HTERT RPE-1 (cell line): ENCODE data around the gene LRCH2.
"Not testable (repeated sequence)": the region's sequence is repeated elsewhere in the genome, so short reads cannot be mapped to it uniquely, and the experiment has no call there.

Experiments
- in situ Hi-C: fragments of 300-500 bp; cut with MboI; formaldehyde crosslinking; loops from 4 replicates; pipeline ENCODE4 v1.14.3; 2020; ENCODE audit warnings: low sequenced_read_pairs

Gene LRCH2, protein sequence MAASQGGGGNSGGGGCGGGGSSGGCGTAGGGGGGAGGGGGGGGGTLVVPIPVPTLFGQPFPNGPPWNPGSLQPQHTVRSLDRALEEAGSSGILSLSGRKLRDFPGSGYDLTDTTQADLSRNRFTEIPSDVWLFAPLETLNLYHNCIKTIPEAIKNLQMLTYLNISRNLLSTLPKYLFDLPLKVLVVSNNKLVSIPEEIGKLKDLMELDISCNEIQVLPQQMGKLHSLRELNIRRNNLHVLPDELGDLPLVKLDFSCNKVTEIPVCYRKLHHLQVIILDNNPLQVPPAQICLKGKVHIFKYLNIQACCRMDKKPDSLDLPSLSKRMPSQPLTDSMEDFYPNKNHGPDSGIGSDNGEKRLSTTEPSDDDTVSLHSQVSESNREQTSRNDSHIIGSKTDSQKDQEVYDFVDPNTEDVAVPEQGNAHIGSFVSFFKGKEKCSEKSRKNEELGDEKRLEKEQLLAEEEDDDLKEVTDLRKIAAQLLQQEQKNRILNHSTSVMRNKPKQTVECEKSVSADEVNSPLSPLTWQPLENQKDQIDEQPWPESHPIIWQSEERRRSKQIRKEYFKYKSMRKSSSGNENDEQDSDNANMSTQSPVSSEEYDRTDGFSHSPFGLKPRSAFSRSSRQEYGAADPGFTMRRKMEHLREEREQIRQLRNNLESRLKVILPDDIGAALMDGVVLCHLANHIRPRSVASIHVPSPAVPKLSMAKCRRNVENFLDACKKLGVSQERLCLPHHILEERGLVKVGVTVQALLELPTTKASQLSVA

DNA sequence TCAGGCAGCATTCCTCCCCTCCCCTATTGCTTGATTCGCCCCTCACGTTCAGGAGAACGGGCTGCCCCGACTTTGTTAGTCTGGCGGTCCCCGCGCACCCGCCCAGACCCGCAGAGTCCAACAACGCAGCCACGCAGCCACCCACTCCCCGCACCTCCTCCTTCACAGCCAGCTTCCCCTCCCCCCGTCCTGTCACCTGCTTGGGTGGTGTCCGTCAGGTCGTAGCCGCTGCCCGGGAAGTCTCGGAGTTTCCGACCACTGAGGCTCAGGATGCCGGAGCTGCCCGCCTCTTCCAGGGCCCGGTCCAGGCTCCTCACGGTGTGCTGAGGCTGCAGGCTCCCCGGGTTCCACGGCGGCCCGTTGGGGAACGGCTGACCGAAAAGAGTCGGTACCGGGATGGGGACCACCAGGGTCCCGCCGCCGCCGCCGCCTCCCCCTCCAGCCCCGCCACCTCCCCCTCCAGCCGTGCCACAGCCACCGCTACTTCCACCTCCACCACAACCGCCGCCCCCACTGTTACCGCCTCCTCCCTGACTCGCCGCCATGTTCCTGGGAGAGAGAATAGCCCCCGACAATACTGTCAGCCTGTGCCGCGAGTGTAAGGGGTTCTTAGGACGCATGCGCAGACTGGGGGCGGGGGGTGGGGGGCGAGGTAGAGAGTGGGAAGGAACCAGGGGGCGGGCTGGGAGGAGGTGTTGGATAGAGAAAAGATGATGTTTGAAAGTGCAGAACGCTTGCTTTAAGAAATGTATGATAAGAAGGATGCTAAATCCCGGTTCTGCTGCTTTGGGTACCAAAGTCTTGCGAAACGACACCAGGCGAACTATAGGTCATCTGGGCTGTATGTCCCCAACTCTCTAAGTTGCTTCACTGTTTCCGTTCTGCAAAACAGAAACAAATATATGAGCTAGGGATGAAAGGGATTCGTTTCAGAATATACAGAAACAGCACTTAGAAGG lies at the start of gene LRCH2:
Gene LRCH2, minus strand, starts transcription at position 600 of the 959 bp plus-strand sequence. Its CDS starts 55 bp downstream, at position 545.
- in situ Hi-C loops: no loop called here

DNA sequence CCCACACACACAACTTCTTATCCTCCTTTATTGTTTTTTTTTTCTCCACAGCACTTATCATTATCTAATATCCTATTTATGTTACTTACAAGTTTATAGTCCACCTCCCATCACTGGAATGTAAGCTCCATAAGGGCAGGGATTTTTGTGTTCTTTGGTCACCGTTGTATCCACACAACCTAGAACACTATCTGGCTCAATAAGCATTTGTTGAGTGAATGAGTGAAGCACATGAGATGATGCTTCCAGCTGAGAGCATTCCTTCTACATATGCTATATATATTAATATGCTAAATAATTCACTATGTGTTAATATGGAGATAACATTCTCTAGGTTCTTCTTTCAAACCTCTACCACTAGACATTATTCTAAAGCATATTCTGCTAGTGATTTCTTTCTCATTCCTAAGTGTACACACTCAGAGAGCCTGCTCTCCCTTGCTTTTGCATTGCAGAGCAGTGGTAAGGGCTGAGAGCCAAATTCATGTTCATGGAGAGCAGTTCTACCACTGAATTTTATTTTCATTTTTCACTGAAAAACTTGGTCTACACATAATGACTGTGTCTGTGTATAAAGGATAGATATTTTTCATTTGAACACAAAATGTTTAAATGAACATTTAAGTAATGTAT lies 35.3 kb upstream of the LRCH2 start:
- in situ Hi-C loops: no loop called here

DNA sequence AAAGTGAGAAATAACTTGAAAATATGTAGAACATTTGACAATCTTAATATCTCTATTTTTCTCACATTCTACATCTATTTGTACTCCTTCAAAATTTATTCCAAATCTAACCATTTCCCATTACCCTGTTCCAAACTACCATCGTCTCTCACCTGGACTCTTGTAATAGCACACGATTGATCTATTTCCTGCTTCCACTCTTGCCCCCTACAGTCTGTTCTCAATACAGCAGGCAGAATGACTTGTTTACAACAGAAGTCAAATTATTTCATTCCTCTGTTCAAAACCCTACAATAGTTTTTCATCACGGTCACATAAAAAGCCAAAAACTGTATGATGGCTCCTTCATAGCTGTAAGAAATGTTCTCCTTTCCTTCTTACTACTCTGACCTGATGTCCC lies 34.5 kb upstream of the LRCH2 start:
- in situ Hi-C loops: no loop called here

DNA sequence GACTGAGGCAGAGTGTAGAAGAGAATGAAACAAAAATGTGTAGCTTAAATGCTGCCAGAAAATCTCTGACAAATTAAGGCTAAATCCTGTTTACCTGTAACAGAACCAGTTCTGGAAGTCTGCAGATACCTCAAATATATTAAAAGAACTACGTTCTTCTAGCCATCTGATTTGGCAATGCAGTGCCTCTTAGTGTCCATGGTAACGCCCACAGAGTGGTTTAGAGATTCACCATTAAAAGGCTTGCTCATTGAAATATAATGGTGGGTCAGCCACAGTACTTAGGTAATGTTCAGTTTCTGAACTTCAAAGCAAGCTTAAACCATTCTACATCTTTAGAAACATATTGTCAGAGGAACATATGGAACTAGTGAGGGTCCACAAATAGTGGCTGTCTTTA lies 32.4 kb upstream of the LRCH2 start:
- in situ Hi-C loops: no loop called here

DNA sequence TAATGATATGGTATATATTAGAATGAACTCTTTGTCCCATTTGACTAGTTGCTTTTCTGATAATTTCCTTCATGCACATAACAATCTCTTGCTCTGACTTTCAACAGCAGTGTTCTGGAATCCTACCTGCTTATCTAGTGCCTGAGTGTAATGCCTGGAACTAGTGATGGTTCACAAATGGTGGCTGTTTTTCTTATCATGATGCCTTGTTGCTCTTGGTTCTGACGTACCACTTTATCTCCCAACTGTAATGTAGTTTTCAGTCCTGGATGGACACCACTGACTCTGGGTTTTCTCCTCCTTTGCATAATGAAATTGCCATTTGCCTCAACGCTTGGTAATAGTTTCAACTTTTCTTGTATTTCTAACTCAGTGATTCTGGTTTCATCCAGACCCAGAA lies 30.1 kb upstream of the LRCH2 start:
- in situ Hi-C loops: no loop called here

DNA sequence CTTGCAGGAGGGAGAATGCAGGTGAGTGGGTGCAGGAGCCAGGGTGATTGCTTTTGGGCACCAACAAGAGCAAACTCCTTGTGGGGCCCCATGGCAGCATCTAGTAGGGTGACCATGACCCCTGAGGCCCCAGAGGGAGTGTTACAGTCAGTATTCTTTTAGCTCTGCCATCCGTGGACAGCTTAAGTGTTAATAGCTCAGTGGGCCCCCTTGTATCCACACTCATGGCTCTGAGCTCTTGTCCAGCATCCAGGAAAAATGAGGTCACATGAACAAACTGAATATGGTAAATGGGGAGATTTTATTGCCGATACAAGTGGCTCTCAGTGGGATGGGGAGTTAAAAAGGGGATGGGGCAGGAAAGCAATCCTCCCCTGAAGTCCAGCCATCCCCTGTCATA lies 27.3 kb upstream of the LRCH2 start:
- in situ Hi-C loops: no loop called here

DNA sequence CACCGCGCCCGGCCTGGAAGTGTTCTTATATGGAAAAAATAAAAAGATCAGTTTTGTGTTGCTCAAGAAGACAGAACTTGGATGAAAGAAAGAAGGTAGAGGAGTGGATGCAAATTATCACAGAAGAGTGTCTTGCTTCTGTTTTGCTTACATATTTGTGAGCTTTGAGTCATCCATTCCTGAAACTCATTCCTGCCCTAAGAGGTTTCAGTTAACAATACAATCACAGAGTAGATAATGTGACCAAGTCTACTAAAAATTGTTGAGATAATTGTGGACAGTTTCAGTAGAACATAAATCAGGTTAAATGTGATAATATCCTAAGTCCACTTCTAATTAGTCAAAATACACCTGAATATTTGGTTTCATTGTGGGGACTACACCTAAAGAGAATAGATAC lies 26.4 kb upstream of the LRCH2 start:
- in situ Hi-C loops: no loop called here

DNA sequence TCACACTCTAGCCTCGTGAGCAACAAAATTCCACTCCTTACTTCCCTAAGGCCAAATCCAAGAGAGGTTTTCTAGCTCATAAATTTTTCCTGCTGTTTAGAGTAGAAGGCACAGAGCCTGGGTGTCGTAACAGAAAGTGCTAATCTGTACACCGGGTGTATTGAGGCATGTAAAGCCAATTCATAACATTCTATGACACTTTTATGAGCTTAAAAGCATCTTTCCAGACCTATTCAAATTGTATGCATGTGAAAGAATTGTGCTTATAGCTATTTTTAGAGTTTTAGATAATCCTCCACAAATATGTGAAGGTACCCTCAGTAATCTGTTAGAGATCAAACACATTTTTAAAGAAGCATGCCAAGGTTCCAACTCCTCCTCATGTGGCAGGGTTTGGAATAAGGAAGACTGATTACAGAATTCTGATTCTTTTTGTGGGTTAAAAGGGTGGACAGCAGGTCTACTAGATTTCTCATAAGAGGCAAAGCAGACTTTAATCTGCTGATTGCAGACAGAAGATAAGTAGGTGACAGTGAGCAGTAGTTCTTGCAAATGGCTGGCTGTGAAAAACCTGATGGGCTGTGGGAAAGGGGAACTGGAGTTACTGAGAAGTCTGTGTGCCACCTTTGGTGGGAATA lies 25.5 kb upstream of the LRCH2 start:
- in situ Hi-C loops: no loop called here

DNA sequence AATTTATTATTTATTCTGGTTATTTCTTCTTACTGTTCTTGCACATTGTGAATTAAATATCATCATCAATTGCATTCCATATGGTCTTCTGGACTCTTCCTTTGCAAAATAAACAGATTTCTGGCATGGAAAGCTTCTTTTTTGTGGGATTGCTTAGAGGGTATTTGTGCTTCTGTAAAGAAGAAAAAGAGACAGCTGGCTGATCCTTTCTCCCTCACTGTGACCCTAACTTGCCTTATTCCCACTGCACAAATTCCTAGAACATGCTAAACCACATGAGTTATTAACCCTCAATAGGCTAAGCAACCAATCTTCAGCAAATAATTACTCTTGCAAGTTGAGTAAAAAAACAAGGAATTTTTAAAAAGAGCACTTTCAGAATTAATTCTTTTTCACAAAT lies 23.8 kb upstream of the LRCH2 start:
- in situ Hi-C loops: no loop called here

DNA sequence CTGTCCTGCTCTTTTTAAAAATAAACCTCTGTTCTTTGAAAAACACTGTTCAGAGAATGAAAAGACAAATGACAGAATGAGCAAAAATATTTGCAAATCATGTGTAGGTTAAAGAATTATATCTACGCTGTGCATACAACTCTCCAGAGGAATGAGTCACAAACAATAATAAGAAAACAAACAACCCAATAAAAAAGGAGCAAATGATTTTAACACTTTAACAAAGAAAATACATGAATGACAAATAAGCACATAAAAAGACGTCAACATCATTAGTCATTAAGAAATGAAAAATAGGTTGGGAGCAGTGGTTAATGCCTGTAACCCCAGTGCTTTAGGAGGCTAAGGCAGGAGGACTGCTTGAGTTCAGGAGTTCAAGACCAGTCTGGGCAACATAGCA lies 21.1 kb upstream of the LRCH2 start:
- in situ Hi-C loops: no loop called here

DNA sequence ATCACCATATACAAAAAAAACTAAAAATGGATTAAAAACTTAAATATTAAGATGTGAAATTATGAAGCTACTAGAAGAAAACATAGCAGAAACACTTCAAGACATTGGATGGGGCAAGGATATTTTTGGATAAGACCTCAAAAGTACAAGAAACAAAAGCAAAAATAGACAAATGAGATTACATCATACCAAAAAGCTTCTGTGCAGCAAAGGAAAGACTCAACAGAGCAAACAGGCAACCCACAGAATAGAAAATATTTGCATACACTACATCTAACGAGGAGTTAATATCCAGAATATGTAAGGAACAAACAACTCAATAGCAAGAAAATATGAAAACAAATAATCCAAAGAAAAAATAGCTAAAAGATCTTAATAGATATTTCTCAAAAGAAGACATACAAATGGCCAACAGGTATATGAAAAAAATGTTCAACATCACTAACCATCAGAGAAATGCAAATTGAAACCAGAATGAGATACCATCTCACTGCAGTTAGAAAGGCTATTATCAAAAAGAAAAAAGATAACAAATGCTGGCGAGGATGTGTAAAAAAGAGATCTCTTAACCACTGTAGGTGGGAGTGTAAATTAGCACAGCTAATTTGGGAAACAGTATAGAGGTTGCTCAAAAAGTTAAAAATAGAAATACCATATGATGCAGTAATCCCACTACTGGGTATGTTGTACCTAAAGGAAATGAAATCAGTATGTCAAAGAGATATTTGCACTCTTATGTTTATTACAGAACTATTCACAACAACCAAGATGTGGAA lies 17.8 kb upstream of the LRCH2 start:
- in situ Hi-C loops: no loop called here

DNA sequence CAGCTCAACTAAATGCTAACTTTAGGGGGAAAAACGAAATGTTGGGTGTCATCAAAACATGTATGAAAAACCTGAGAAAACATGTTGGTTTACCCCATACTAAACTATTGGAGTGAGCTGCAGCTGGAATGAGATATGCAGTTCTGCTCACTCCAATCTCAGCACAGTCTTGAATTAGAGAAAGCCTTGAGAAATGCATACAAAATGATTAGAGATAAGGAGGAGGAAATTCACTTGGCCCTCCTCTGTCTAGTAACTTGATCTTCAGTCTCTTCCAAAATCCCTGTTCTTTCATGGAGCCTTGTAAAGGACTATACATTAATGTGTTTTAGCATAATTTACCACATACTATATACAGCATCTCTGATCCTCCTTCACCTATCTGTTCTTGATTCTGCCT lies 3.2 kb upstream of the LRCH2 start:
- in situ Hi-C loops: no loop called here

DNA sequence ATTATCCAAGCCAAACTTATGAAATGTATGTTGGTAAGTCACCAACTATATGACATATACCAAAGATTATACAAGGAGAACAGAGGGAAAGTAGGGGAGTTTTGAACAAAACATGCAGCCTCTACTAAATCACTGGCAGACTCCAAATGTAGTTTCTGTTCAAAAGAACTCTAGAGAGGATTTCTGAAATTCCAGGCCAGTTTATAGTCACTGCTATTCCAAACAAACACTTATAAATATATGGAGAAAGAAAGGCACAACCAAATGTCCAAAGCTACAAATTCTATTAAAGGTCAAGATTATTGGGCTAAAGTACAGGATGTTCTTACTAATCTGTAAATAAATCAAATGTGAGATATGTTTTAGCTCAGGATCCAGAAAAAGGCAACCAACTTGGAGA lies 2.7 kb upstream of the LRCH2 start:
- in situ Hi-C loops: no loop called here

DNA sequence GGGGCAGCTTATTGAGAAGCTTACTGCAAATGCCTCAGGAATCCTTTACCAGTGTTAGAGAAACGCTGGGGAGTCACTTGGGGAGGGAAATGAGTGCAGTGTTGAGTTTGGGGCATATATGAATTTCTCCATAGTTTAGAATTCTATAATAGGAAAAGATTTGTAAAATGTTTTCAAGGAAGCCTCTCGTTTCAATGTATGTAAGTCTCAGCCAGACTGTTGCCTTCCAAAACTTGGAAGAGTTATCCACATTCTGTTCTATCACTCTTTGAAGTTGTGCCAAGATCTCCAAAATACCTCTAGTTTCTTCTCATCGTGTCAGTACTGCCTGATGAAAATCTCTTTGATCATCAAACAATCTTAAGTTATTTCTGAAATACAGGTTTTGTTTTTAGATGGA lies 565 bp upstream of the LRCH2 start:
- in situ Hi-C loops: no loop called here

DNA sequence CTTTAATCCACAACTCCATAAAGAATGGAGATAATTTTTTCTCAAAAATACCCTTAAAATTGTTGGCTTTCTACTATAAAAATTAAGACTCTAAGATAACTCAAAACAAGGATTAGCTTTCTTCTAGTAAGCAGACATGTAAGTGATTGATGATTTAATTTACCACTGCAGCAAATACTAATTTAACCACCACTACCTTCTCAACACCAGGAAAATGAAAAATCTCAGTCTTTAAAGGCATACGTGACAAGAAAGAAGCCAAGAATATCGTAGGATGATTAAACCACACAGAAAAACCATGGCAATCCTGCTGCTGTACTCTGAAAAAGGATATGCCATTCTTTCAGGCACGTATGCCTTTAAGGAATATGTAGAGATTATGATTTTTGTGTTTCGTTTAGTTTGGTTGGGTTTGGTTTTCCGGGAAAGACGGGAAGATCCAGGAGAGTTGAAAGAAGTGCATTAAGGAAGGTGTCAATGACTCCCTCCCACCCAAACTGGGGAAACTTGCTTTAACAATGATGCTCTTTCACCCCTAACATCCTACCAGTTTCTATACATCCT lies 881 bp downstream of the LRCH2 start:
- in situ Hi-C loops: no loop called here

DNA sequence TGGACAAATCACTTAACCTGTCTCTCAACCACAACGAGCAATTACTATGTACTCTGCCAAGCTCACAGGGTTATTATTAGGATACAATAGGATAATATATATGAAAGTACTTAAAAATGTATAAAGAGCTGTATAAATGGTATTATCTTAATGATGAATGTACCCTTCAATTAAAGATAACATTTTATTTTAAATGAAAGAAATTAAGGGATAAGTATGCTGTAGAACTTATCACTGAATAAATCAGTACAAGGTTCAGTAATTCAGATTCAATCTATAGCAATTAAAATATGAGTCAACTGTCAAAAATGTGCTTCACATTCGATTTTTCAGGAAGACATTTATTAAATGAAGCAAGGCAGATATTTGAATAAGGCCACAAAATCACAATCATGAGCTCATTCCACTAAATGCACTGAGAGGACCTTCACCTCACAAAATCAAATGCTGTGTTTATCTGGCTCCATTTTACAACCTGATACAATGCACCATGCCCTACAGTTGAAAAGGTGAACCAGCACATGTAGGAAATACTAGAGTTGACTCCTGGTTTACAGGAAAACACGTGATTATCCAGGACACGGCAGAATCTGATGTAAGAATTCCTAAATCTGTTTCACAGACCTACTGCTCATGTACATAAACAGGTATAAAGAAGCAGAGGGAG lies 4.4 kb downstream of the LRCH2 start:
- in situ Hi-C loops: no loop called here

DNA sequence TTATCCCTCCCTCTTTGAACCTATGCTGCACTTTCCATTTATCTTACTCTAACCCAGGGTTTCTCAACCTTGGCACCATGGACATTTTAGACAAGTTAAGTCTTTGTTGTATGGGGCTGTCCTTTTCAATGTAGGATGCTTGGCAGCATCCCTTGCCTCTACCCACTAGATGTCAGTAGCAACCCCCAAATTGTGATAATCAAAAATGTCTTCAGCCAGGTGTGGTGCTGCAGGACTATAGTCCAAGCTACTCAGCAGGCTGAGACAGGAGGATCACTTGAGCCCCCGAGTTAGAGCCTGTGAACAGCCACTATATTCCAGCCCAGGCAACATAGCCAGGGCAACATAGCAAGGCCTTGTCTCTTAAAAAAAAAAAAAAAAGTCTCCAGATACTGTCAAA lies 7.0 kb downstream of the LRCH2 start:
- in situ Hi-C loops: no loop called here

DNA sequence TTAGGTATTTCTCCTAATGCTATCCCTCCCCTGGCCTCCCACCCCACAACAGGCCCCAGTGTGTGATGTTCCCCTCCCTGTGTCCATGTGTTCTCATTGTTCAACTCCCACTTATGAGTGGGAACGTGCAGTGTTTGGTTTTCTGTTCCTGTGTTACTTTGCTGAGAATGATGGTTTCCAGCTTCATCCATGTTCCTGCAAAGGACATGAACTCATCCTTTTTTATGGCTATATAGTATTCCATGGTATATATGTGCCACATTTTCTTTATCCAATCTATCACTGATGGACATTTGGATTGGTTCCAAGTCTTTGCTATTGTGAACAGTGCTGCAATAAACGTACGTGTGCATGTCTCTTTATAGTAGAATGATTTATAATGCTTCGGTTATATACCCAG lies 16.6 kb downstream of the LRCH2 start:
- in situ Hi-C loops: not testable (repeated sequence)

DNA sequence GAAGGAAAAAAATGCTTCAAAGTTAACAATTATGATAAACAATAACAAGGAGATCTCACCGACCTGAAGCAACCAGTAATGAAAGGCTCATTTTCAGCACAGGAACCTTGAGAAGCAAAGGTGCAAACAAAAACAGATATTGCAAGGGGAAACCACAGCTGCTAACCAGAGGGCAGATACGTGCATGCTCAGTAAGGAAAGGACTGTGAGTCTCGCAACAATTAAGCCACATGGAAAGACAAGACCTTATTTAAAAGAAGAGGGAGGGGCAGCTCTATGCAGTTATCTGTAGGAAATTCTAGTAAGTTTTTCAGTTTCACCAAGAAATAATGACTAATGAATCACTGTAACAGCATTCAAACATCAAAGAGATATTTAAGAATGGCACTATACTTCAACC lies 19.3 kb downstream of the LRCH2 start:
- in situ Hi-C loops: no loop called here
